Gastrocnemius medialis (tissue), 4 donors: ENCODE data around the gene HES7.

ENCODE experiments used
- POLR2A ChIP-seq, 2 donors: fragments of 450-650 bp; IDR thresholded peaks; one replicate each; pipeline ENCODE4 v1.6.1; 2017; ENCODE audit warnings: antibody characterized with exemption in 2 of 2, mild to moderate bottlenecking in 2 of 2, moderate library complexity in 2 of 2
- TF ChIP-seq, protein P1 (sequence below), 5 experiments: fragments of 450-650 bp in 3 of 5; fragments of 200-600 bp in 2 of 5; sonication (generic) in 2 of 5; IDR thresholded peaks in 4 of 5; conservative IDR thresholded peaks in 1 of 5; 1 replicate in 4 of 5; 2 replicates in 1 of 5; pipeline ENCODE4 v1.5.1; 2016 to 2019; ENCODE audit warnings: antibody characterized with exemption in 5 of 5, mild to moderate bottlenecking in 3 of 5, moderate library complexity in 3 of 5

DNA sequence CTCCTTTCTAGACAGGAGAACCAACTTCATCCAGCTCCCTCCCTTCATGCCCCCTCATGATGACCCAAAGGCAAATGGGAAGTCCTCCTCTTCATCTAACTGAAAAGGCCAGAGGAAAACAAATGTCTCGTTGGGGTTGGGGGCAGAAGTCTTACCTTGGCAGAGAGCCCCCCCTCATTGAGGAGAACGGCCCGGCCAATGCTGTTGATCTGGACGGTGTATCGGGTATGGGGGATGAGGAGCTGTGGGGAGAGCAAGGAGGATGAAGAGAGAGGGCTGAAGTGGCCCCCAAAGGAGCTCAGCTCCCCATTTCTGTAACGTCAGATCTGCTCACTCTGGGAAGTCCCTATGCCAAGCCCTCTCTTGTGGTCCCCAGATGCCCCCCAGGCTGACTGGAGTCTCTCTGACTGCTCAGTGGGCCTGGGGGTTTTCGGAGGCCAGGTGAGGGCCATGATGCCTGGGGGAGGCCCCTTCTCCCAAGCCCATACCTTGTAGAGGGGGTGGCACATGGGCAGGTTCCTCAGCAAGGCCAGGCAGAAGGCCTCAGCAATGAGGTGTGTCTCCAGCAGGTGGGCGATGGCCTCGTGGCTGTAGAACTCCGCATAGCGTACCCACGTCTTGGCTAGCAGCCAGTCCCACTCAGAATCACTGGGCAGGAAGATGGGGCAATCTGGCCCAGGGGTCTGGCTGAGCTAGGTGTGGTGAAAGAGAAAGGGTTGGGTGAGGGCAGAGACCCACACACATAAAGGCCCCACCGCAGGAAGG lies 47.2 kb downstream of the HES7 start:
- TF ChIP-seq, protein P1, sequence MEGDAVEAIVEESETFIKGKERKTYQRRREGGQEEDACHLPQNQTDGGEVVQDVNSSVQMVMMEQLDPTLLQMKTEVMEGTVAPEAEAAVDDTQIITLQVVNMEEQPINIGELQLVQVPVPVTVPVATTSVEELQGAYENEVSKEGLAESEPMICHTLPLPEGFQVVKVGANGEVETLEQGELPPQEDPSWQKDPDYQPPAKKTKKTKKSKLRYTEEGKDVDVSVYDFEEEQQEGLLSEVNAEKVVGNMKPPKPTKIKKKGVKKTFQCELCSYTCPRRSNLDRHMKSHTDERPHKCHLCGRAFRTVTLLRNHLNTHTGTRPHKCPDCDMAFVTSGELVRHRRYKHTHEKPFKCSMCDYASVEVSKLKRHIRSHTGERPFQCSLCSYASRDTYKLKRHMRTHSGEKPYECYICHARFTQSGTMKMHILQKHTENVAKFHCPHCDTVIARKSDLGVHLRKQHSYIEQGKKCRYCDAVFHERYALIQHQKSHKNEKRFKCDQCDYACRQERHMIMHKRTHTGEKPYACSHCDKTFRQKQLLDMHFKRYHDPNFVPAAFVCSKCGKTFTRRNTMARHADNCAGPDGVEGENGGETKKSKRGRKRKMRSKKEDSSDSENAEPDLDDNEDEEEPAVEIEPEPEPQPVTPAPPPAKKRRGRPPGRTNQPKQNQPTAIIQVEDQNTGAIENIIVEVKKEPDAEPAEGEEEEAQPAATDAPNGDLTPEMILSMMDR (IDR thresholded peaks at IDR 0.05 in 4 of 5, conservative IDR thresholded peaks at IDR 0.05 in 1 of 5): no peak
- no peak for TF ChIP-seq POLR2A (IDR thresholded peaks at IDR 0.05)
